ENCODE results near the gene AK2. TPM values are rescaled to one million over a fixed set of nuclear protein-coding genes. Genes with fewer than 3 reads are reported as not detected.
"Not testable (repeated sequence)": the region's sequence is repeated elsewhere in the genome, so short reads cannot be mapped to it uniquely, and the experiment has no call there.

The AK2 gene
- total and polyA plus RNA-seq, 4 donors: 34.2 to 181 (median 115) TPM

DNA sequence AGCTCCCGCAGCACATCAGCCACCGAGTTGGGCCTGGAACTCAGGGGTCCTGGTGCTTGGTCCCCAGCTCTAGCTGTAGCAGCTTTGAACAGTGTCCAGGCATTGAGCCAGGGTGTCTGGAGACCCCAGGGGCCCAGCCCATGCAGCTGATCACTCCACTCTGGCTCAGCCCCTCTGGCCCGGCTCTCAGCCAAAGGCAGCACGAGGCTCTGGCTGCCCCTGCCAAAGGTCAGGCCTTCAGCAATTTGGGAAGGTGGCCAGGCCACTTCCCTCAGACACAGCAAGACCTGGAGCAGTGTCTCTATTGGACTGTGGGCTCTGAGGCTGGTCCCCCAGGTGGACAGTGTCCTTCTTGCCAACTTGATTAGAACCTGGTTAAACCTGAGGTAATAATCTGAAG lies 37.7 kb downstream of the AK2 start (continued):
- TF ChIP-seq, protein P1, sequence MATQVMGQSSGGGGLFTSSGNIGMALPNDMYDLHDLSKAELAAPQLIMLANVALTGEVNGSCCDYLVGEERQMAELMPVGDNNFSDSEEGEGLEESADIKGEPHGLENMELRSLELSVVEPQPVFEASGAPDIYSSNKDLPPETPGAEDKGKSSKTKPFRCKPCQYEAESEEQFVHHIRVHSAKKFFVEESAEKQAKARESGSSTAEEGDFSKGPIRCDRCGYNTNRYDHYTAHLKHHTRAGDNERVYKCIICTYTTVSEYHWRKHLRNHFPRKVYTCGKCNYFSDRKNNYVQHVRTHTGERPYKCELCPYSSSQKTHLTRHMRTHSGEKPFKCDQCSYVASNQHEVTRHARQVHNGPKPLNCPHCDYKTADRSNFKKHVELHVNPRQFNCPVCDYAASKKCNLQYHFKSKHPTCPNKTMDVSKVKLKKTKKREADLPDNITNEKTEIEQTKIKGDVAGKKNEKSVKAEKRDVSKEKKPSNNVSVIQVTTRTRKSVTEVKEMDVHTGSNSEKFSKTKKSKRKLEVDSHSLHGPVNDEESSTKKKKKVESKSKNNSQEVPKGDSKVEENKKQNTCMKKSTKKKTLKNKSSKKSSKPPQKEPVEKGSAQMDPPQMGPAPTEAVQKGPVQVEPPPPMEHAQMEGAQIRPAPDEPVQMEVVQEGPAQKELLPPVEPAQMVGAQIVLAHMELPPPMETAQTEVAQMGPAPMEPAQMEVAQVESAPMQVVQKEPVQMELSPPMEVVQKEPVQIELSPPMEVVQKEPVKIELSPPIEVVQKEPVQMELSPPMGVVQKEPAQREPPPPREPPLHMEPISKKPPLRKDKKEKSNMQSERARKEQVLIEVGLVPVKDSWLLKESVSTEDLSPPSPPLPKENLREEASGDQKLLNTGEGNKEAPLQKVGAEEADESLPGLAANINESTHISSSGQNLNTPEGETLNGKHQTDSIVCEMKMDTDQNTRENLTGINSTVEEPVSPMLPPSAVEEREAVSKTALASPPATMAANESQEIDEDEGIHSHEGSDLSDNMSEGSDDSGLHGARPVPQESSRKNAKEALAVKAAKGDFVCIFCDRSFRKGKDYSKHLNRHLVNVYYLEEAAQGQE (IDR thresholded peaks at IDR 0.05): no peak
- TF ChIP-seq FOXA2 (IDR thresholded peaks at IDR 0.05): no peak
- peak in 1 of 2 donors; percentile 59 for TF ChIP-seq RAD21 (IDR thresholded peaks at IDR 0.05)

DNA sequence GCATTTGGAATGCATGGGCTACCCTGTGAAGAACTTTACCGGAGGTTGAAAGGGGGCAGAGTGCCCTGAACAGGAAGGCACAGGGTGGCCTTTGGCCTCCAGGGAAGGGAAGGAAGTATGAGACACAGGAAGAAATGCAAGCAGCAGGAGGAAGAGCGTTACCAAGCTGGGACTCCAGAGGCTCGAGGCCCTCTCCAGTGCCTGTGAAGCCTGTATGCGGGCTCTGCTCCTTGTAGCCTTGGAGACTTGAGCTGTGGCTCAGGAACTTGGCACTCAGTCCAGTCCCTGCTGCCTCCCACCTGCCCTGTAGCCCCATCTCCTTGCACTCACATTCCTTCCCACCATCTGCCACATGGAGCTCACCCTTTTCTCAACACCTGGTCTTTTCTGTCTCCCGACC lies 38.6 kb downstream of the AK2 start:
- DNase-seq (ENCODE audit: low spot score): no peak
- 83% methylated on average over 5 of the region's 5 CpGs for WGBS
- Histone ChIP-seq H3K9me3 (ENCODE audit: control insufficient read depth in 4 of 4, low read length in 3 of 4) (no peaks in the 10 kb centered on the region), H3K27ac (ENCODE audit: low read depth in 1 of 2, low read length in 2 of 2) (peak overlapping the region; percentile 36 to 61), H3K36me3 (ENCODE audit: control insufficient read depth in 4 of 4, insufficient read depth in 3 of 4, low read depth in 1 of 4, low read length in 3 of 4) (no peaks in the 10 kb centered on the region), H3K27me3 (ENCODE audit: control insufficient read depth in 4 of 4, insufficient read depth in 4 of 4, low read length in 3 of 4) (no peaks in the 10 kb centered on the region), H3K9ac (ENCODE audit: low read depth in 1 of 2, low read length in 2 of 2) (no peak overlapping the region), H3K4me3 (ENCODE audit: low read depth in 1 of 3, low read length in 3 of 3) (no peak overlapping the region), H3K4me1 (ENCODE audit: control insufficient read depth in 4 of 4, insufficient read depth in 4 of 4, low read length in 3 of 4) (peaks cover 13 to 34% (median 17%) of the 10 kb centered on the region in 4 donors)
- TF ChIP-seq NR2F2 (IDR thresholded peaks at IDR 0.05) (peak; percentile 92), RAD21 (IDR thresholded peaks at IDR 0.05) (peak in 1 of 2 donors; percentile 14), RXRA (IDR thresholded peaks at IDR 0.05) (no peak), EGR1 (IDR thresholded peaks at IDR 0.05; ENCODE audit: low read depth in 2 of 2) (peak in 1 of 2 donors; percentile 20), HNF4A (conservative IDR thresholded peaks at IDR 0.05) (no peak)
- TF ChIP-seq, protein P2, sequence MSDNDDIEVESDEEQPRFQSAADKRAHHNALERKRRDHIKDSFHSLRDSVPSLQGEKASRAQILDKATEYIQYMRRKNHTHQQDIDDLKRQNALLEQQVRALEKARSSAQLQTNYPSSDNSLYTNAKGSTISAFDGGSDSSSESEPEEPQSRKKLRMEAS (IDR thresholded peaks at IDR 0.05): no peak

DNA sequence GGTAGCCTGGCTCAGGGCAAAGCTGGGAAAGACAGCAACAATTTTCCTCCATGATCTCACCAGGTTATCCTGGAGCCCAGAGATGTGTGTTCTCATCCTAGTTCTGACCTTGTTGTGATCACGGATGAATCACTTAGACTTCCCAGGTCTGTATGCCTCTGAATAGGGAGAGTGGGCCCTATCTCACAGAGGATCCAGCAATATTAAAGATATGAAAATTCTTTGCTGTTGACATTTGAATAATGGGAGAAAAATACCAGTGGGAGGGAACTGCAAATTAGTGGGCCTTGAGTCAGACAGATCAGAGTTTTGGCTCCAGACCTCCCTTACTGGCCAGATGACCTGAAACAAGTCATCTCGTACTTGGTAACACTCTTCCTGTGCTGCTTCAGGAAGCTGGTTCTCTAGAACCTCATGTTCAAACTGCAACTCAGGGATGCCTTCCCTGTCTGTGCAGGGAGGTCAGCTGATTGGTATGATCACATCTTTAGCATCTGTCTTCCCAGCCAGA lies 39.2 kb downstream of the AK2 start:
- Histone ChIP-seq H3K27me3 (ENCODE audit: control insufficient read depth in 4 of 4, insufficient read depth in 4 of 4, low read length in 3 of 4) (no peaks in the 10 kb centered on the region), H3K4me3 (ENCODE audit: low read depth in 1 of 3, low read length in 3 of 3) (no peak overlapping the region), H3K27ac (ENCODE audit: low read depth in 1 of 2, low read length in 2 of 2) (peak overlapping the region; percentile 36 to 61), H3K9ac (ENCODE audit: low read depth in 1 of 2, low read length in 2 of 2) (no peak overlapping the region), H3K4me1 (ENCODE audit: control insufficient read depth in 4 of 4, insufficient read depth in 4 of 4, low read length in 3 of 4) (peaks cover 15 to 38% (median 19%) of the 10 kb centered on the region in 4 donors), H3K36me3 (ENCODE audit: control insufficient read depth in 4 of 4, insufficient read depth in 3 of 4, low read depth in 1 of 4, low read length in 3 of 4) (no peaks in the 10 kb centered on the region), H3K9me3 (ENCODE audit: control insufficient read depth in 4 of 4, low read length in 3 of 4) (no peaks in the 10 kb centered on the region)
- WGBS: 81% methylated on average over 2 of the region's 2 CpGs
- TF ChIP-seq FOXA2 (IDR thresholded peaks at IDR 0.05) (no peak), SP1 (IDR thresholded peaks at IDR 0.05) (no peak), FOXA1 (IDR thresholded peaks at IDR 0.05) (no peak), TAF1 (conservative IDR thresholded peaks at IDR 0.05) (no peak), GABPA (IDR thresholded peaks at IDR 0.05 in 1 of 2, conservative IDR thresholded peaks at IDR 0.05 in 1 of 2) (no peak), NR2F2 (IDR thresholded peaks at IDR 0.05) (no peak), RXRA (IDR thresholded peaks at IDR 0.05) (no peak), HNF4G (IDR thresholded peaks at IDR 0.05) (no peak)
- TF ChIP-seq, protein P3, sequence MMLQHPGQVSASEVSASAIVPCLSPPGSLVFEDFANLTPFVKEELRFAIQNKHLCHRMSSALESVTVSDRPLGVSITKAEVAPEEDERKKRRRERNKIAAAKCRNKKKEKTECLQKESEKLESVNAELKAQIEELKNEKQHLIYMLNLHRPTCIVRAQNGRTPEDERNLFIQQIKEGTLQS (IDR thresholded peaks at IDR 0.05): no peak
- TF ChIP-seq, protein P2 (IDR thresholded peaks at IDR 0.05): no peak
- TF ChIP-seq, protein P1 (IDR thresholded peaks at IDR 0.05): no peak
- TF ChIP-seq, protein P4, sequence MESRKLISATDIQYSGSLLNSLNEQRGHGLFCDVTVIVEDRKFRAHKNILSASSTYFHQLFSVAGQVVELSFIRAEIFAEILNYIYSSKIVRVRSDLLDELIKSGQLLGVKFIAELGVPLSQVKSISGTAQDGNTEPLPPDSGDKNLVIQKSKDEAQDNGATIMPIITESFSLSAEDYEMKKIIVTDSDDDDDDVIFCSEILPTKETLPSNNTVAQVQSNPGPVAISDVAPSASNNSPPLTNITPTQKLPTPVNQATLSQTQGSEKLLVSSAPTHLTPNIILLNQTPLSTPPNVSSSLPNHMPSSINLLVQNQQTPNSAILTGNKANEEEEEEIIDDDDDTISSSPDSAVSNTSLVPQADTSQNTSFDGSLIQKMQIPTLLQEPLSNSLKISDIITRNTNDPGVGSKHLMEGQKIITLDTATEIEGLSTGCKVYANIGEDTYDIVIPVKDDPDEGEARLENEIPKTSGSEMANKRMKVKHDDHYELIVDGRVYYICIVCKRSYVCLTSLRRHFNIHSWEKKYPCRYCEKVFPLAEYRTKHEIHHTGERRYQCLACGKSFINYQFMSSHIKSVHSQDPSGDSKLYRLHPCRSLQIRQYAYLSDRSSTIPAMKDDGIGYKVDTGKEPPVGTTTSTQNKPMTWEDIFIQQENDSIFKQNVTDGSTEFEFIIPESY (IDR thresholded peaks at IDR 0.05): no peak
- no peak for DNase-seq (ENCODE audit: low spot score)

DNA sequence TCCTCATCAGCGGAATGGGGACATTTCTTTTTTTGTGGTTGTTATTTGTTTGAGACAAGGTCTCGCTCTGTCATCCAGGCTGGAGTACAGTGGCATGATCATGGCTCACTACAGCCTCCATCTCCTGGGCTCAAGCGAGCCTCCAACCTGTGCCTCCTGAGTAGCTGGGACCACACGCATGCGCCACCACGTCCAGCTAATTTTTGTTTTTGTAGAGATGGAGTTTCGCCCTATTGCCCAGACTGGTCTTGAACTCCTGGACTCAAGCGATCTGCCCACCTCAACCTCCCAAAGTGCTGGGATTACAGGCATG lies 43.4 kb downstream of the AK2 start:
- not testable (repeated sequence) for H3K9me3 ChIP-seq (ENCODE audit: control insufficient read depth in 4 of 4, low read length in 3 of 4); H3K4me1 ChIP-seq (ENCODE audit: control insufficient read depth in 4 of 4, insufficient read depth in 4 of 4, low read length in 3 of 4); H3K9ac ChIP-seq (ENCODE audit: low read depth in 1 of 2, low read length in 2 of 2); H3K36me3 ChIP-seq (ENCODE audit: control insufficient read depth in 4 of 4, insufficient read depth in 3 of 4, low read depth in 1 of 4, low read length in 3 of 4); H3K27me3 ChIP-seq (ENCODE audit: control insufficient read depth in 4 of 4, insufficient read depth in 4 of 4, low read length in 3 of 4); H3K4me3 ChIP-seq (ENCODE audit: low read depth in 1 of 3, low read length in 3 of 3); DNase-seq (ENCODE audit: low spot score)
- H3K27ac ChIP-seq (ENCODE audit: low read depth in 1 of 2, low read length in 2 of 2): peak overlapping the region; percentile 16 to 59
- 96% methylated on average over 8 of the region's 8 CpGs for WGBS
